ACC112 (cell line): ENCODE results near the gene GRIK1.

Experiments
- H2AFZ ChIP-seq: fragments of 200-600 bp; sonication (generic); one replicate; pipeline ENCODE4 v1.6.0; 2017; ENCODE audit warnings: antibody characterized with exemption, low read length; ENCODE audit not compliant: unreplicated experiment
- H3K27ac ChIP-seq: fragments of 200-600 bp; sonication (generic); 2 replicates; pipeline ENCODE4 v1.5.1; 2014; ENCODE audit warnings: low read depth, mild to moderate bottlenecking, antibody characterized with exemption, low read length, moderate library complexity
- H3K27me3 ChIP-seq: fragments of 200-600 bp; sonication (generic); 2 replicates; pipeline ENCODE4 v1.6.1; 2014; ENCODE audit warnings: mild to moderate bottlenecking, antibody characterized with exemption, low read length, moderate library complexity, mixed read lengths; ENCODE audit not compliant: insufficient read depth
- H3K36me3 ChIP-seq: fragments of 200-600 bp; sonication (generic); 2 replicates; pipeline ENCODE4 v1.6.1; 2016; ENCODE audit warnings: mild to moderate bottlenecking, antibody characterized with exemption, low read length, moderate library complexity, mixed read lengths; ENCODE audit not compliant: insufficient read depth
- H3K4me1 ChIP-seq: fragments of 200-600 bp; sonication (generic); one replicate; pipeline ENCODE4 v1.6.1; 2016; ENCODE audit warnings: low read length, mixed read lengths; ENCODE audit not compliant: insufficient read depth, unreplicated experiment, control insufficient read depth
- H3K4me3 ChIP-seq: fragments of 200-600 bp; sonication (generic); 2 replicates; pipeline ENCODE4 v1.5.1; 2014; ENCODE audit warnings: mild to moderate bottlenecking, low read depth, low read length
- H3K79me2 ChIP-seq: fragments of 200-600 bp; sonication (generic); one replicate; pipeline ENCODE4 v1.6.0; 2016; ENCODE audit warnings: low read length; ENCODE audit not compliant: control insufficient read depth, unreplicated experiment, insufficient read depth

The GRIK1 gene

GRCh38 chr21:29875036-29875716 is 64.6 kb downstream of the GRIK1 start:
- Histone ChIP-seq H3K4me3 (no peak overlapping the region), H3K27me3 (no peaks in the 10 kb centered on the region), H3K27ac (no peak overlapping the region), H3K79me2 (no peaks in the 10 kb centered on the region), H3K36me3 (no peaks in the 10 kb centered on the region), H3K4me1 (no peaks in the 10 kb centered on the region), H2AFZ (no peak overlapping the region)

DNA sequence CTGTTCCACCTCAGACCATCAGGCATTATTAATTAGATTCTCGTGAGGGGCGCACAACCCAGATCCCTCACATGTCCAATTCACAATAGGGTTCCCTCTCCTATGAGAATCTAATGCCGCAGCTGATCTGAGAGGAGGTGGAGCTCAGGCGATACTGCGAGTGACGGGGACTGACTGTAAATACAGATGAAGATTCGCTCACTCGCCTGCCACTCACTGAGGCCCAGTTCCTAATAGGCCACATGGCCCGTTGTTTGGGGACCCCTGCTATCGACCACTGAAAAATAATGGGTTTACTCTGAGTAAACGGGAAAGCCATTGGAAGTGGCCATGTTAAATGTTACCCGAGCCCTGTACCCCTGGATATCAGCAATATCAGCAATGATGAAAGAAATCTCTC is 65.9 kb downstream of the GRIK1 start:
- Histone ChIP-seq H3K27me3 (no peaks in the 10 kb centered on the region), H3K36me3 (no peaks in the 10 kb centered on the region), H3K79me2 (no peaks in the 10 kb centered on the region), H3K27ac (no peak overlapping the region), H2AFZ (no peak overlapping the region), H3K4me3 (no peak overlapping the region), H3K4me1 (no peaks in the 10 kb centered on the region)

DNA sequence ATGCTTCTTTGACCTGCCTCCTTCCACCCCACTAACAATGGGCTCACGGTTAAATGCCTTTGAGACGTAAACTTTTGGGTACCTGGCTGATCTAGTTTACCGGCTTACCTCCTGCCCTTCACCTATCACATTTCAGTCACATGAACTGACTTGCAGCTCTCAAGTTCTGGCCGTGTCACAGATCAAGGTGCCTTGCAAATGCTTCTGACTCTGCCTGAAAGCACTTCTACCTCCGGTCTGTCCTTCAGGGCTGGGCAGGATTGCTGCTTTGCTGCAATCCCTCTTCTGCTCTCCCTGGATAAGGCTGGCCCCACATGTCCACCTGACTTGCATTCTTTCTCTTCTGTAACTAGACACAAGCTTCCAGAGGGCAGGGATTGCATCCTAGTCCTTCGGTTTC is 69.0 kb downstream of the GRIK1 start:
- Histone ChIP-seq H3K27ac (no peak overlapping the region), H3K4me3 (no peak overlapping the region), H3K79me2 (no peaks in the 10 kb centered on the region), H2AFZ (no peak overlapping the region), H3K27me3 (peaks cover 8% of the 10 kb centered on the region; the same call in 1 of the 2 replicates), H3K36me3 (no peaks in the 10 kb centered on the region), H3K4me1 (no peaks in the 10 kb centered on the region)

DNA sequence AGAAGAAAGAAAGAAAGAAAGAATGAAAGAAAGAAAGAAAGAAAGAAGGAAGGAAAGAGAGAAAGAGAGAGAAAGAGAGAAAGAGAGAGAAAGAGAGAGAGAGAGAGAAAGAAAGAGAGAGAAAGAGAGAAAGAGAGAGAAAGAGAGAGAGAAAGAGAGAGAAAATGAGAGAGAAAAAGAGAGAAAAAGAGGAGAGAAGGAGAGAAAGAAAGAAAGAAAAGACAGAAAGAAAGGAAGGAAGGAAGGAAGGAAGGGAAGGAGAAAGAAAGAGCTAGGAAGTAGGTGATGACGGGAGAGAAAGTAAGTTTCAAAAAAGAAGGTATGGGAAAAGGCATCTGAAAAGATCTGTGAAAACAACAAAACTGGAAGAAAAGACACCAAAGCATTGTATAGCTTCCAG is 72.0 kb downstream of the GRIK1 start:
- Histone ChIP-seq H3K4me1 (no peaks in the 10 kb centered on the region), H3K79me2 (no peaks in the 10 kb centered on the region), H3K27me3 (peaks cover 12% of the 10 kb centered on the region; the same call in 1 of the 2 replicates), H2AFZ (no peak overlapping the region), H3K36me3 (no peaks in the 10 kb centered on the region), H3K4me3 (no peak overlapping the region), H3K27ac (no peak overlapping the region)

DNA sequence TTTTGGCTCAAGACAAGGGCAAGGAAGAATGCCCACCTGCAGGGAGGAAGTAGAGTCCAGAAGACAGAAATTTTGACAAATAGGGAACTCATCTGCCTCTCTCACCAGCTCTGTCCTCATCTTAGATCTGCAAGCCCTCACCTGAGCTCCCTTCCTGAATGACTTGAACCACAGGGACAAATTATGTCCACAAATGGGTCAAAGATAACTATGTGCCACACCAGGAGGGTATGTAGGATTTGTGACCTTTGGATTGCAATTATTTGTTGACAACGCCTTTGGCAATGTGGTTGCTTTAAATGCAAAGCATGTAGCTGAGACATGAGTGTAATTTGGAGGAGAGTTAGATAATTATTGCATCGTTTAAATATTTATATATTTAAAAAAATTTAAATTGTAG is 79.5 kb downstream of the GRIK1 start:
- no peaks in the 10 kb centered on the region for H3K4me1 ChIP-seq
- H3K27ac ChIP-seq = no peak overlapping the region
- no peaks in the 10 kb centered on the region for H3K36me3 ChIP-seq
- 0 out of 2 replicates have a peak, but pooled peaks cover 4% of the 10 kb centered on the region for H3K27me3 ChIP-seq
- no peak overlapping the region for H2AFZ ChIP-seq
- no peaks in the 10 kb centered on the region for H3K79me2 ChIP-seq
- H3K4me3 ChIP-seq = no peak overlapping the region

DNA sequence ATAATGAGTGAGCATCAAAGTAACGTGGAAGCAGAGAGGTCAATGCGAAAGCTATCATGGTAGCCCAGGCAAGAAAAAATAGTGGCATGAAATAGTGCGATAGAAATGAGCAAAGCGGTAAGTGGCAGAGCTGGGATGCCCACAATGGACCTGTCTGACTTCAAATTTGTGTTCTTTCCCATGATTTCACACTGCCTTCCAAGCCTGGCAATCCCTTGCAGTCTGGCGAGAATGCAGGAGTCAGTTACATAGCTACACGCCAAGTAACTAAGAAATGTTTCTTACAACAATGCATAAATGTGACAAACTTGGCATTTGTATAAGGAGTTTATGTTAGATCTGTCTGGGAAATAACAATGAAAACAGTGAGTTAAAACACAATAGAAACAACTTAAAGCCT is 82.6 kb downstream of the GRIK1 start:
- no peak overlapping the region for H3K27ac ChIP-seq
- no peak overlapping the region for H3K4me3 ChIP-seq
- no peak overlapping the region for H2AFZ ChIP-seq
- H3K36me3 ChIP-seq = no peaks in the 10 kb centered on the region
- no peaks in the 10 kb centered on the region for H3K27me3 ChIP-seq
- no peaks in the 10 kb centered on the region for H3K4me1 ChIP-seq
- no peaks in the 10 kb centered on the region for H3K79me2 ChIP-seq

GRCh38 chr21:29854795-29855194 is 85.0 kb downstream of the GRIK1 start:
- Histone ChIP-seq H3K4me3 (no peak overlapping the region), H3K4me1 (no peaks in the 10 kb centered on the region), H3K36me3 (no peaks in the 10 kb centered on the region), H2AFZ (no peak overlapping the region), H3K79me2 (no peaks in the 10 kb centered on the region), H3K27me3 (no peaks in the 10 kb centered on the region), H3K27ac (no peak overlapping the region)

- Histone ChIP-seq H3K79me2 (no peaks in the 10 kb centered on the region), H2AFZ (no peak overlapping the region), H3K4me3 (no peak overlapping the region), H3K36me3 (no peaks in the 10 kb centered on the region), H3K4me1 (no peaks in the 10 kb centered on the region), H3K27ac (no peak overlapping the region), H3K27me3 (no peaks in the 10 kb centered on the region)
Measured at GRCh38 chr21:29851611-29852010, 88.2 kb downstream of the GRIK1 start.

GRCh38 chr21:29849735-29850176 is 90.0 kb downstream of the GRIK1 start:
- H3K36me3 ChIP-seq = no peaks in the 10 kb centered on the region
- no peak overlapping the region for H2AFZ ChIP-seq
- H3K27me3 ChIP-seq = no peaks in the 10 kb centered on the region
- no peak overlapping the region for H3K4me3 ChIP-seq
- no peaks in the 10 kb centered on the region for H3K79me2 ChIP-seq
- no peak overlapping the region for H3K27ac ChIP-seq
- no peaks in the 10 kb centered on the region for H3K4me1 ChIP-seq

DNA sequence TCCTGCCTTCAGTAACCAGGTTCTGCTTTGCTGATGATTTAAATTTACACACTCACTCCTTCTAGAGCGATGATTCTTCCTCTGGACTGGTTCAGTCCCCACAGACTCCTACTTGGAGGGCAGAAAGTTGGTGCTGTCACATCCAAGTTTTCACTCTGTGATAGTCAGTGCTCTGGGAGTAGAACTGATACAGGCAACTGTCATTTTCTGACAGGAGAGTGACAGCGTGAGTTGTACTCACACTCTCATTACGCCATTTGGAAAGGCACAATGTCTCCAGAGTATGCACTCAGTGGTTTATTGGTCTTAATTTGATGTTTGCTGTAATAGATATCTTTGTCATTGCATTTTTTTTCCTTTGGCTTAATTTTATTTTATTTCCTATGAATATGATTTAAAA is 96.0 kb downstream of the GRIK1 start:
- no peaks in the 10 kb centered on the region for H3K4me1 ChIP-seq
- no peak overlapping the region for H3K4me3 ChIP-seq
- no peaks in the 10 kb centered on the region for H3K36me3 ChIP-seq
- H3K79me2 ChIP-seq = no peaks in the 10 kb centered on the region
- no peak overlapping the region for H2AFZ ChIP-seq
- no peak overlapping the region for H3K27ac ChIP-seq
- no peaks in the 10 kb centered on the region for H3K27me3 ChIP-seq

DNA sequence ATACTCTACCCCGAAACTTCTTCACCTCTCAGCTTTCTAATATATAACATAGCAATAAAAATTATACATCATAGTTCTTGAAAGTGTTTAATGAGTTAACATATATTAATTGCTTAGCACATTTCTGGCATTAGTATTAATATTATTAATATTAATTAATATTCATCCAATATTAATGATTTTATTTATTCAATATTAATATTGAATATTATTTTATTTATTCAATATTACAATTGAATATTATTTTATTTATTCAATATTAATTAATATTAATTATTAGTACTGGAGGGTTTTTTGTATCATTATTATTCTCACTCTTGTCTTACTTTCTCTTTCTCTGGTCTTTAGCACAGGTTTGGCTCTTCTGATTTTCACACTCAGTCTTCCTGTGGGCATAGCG is 105.2 kb downstream of the GRIK1 start:
- Histone ChIP-seq H3K4me1 (peaks cover 5% of the 10 kb centered on the region), H3K4me3 (no peak overlapping the region), H2AFZ (no peak overlapping the region), H3K79me2 (no peaks in the 10 kb centered on the region), H3K27me3 (no peaks in the 10 kb centered on the region), H3K27ac (no peak overlapping the region), H3K36me3 (no peaks in the 10 kb centered on the region)
